GM12891 (cell line): Measurements from ENCODE around the gene CNTN4.

ENCODE experiments used
- POLR2A ChIP-seq: IDR thresholded peaks from 2 replicates; pipeline ENCODE4 v1.6.1; 2011; ENCODE audit warnings: low read depth, low read length, control low read depth
- POLR2AphosphoS5 ChIP-seq: IDR thresholded peaks from 2 replicates; pipeline ENCODE4 v1.6.1; 2011; ENCODE audit warnings: low read depth, low read length, control low read depth
- POU2F2 ChIP-seq: IDR thresholded peaks from 2 replicates; pipeline ENCODE4 v1.6.1; 2011; ENCODE audit warnings: low read depth, mild to moderate bottlenecking, control low read depth, low read length, moderate library complexity
- SPI1 ChIP-seq: IDR thresholded peaks from 2 replicates; pipeline ENCODE4 v1.6.1; 2011; ENCODE audit warnings: low read depth, low read length, control low read depth
- TAF1 ChIP-seq: IDR thresholded peaks from 2 replicates; pipeline ENCODE4 v1.6.1; 2011; ENCODE audit warnings: low read depth, low read length, control low read depth

- no peak for TF ChIP-seq POLR2AphosphoS5
- TF ChIP-seq TAF1 = no peak
- TF ChIP-seq POLR2A = no peak
- no peak for TF ChIP-seq SPI1
- TF ChIP-seq POU2F2 = no peak
These were observed 32.1 kb downstream of the CNTN4 start for GRCh38 chr3:2130726-2131125.
